Peyer's patch (tissue), 4 donors: ENCODE results near the gene ACTR5. TPM values are rescaled to one million over a fixed set of nuclear protein-coding genes. Genes with fewer than 3 reads are reported as not detected.
"Not testable (repeated sequence)": the region's sequence is repeated elsewhere in the genome, so short reads cannot be mapped to it uniquely, and the experiment has no call there.

ENCODE experiments used
- DNase-seq, 3 donors: peaks; one replicate each; pipeline ENCODE4 v3.0.0-alpha.2; 2017 to 2019
- H3K27ac ChIP-seq, 4 donors: fragments of 200-600 bp; sonication (generic); one replicate each; pipeline ENCODE4 v1.5.1; 2016 to 2019
- H3K27me3 ChIP-seq, 2 donors: fragments of 200-600 bp; sonication (generic); one replicate each; pipeline ENCODE4 v1.5.1; 2019
- H3K36me3 ChIP-seq, 3 donors: fragments of 200-600 bp; sonication (generic); one replicate each; pipeline ENCODE4 v1.5.1; 2016 to 2019
- H3K4me1 ChIP-seq, 4 donors: fragments of 200-600 bp; sonication (generic); one replicate each; pipeline ENCODE4 v1.5.1; 2016 to 2019
- H3K4me3 ChIP-seq, 4 donors: fragments of 200-600 bp; sonication (generic); 1 replicate in 3 of 4; 2 replicates in 1 of 4; pipeline ENCODE4 v1.5.1; 2016 to 2019; ENCODE audit warnings: mild to moderate bottlenecking in 1 of 4
- H3K9me3 ChIP-seq, 4 donors: fragments of 200-600 bp; sonication (generic); one replicate each; pipeline ENCODE4 v1.5.1; 2016 to 2019; ENCODE audit warnings: mild to moderate bottlenecking in 1 of 4
- POLR2A ChIP-seq, 2 donors: fragments of 450-650 bp; IDR thresholded peaks; one replicate each; pipeline ENCODE4 v1.5.1; 2017; ENCODE audit warnings: antibody characterized with exemption in 2 of 2, mild to moderate bottlenecking in 2 of 2, moderate library complexity in 2 of 2
- small RNA-seq, 2 donors: library from RNA; depleted of rRNA; stranded (forward); fragments of <200 nt; gene quantifications; one replicate each; pipeline ENCODE3, GENCODE V24; 2016
- total RNA-seq, 4 donors: library from RNA; depleted of rRNA; stranded (reverse); fragments of >200 nt; gene quantifications; one replicate each; pipeline ENCODE4 v1.1.0, GENCODE V29; 2016
- TF ChIP-seq, protein P1 (sequence below), 6 experiments: fragments of 450-650 bp in 4 of 6; fragments of 200-600 bp in 2 of 6; sonication (generic) in 1 of 6; IDR thresholded peaks; one replicate each; pipeline ENCODE4 v1.5.1; 2017 to 2019; ENCODE audit warnings: antibody characterized with exemption in 6 of 6, mild to moderate bottlenecking in 3 of 6, moderate library complexity in 1 of 6

The ACTR5 gene
- total RNA-seq, 4 donors from 2014 or later = 5.1 to 32.2 (median 11.0) TPM

DNA sequence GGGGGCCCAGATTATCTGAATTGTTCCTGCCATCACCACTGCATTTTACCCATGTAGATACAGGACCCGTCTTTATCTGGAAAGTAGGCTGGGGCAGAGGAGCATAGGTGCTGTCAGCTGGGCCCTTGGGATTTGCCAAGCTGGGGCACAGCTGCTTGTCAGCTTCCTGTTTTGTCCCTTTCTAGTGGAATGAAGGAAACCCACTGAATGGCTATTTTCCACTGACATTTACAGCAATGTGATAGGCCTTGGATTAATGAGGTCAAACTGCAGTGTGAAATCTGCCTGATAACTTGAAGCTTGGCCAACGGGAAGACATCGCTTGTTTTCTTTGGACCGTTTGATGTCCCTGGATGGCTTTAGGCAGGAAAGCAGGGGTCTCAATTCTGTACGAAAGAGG is 63.9 kb downstream of the ACTR5 start:
- Histone ChIP-seq H3K27me3 (no peaks in the 10 kb centered on the region), H3K4me3 (no peak overlapping the region), H3K27ac (peak overlapping the region in 1 of 4 donors; percentile 51), H3K36me3 (no peaks in the 10 kb centered on the region), H3K9me3 (no peaks in the 10 kb centered on the region), H3K4me1 (peaks cover 0 to 47% (median 21%) of the 10 kb centered on the region in 4 donors)
- DNase-seq = no peak
- TF ChIP-seq, protein P1, sequence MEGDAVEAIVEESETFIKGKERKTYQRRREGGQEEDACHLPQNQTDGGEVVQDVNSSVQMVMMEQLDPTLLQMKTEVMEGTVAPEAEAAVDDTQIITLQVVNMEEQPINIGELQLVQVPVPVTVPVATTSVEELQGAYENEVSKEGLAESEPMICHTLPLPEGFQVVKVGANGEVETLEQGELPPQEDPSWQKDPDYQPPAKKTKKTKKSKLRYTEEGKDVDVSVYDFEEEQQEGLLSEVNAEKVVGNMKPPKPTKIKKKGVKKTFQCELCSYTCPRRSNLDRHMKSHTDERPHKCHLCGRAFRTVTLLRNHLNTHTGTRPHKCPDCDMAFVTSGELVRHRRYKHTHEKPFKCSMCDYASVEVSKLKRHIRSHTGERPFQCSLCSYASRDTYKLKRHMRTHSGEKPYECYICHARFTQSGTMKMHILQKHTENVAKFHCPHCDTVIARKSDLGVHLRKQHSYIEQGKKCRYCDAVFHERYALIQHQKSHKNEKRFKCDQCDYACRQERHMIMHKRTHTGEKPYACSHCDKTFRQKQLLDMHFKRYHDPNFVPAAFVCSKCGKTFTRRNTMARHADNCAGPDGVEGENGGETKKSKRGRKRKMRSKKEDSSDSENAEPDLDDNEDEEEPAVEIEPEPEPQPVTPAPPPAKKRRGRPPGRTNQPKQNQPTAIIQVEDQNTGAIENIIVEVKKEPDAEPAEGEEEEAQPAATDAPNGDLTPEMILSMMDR (IDR thresholded peaks at IDR 0.05) = no peak
- no peak for TF ChIP-seq POLR2A (IDR thresholded peaks at IDR 0.05)

DNA sequence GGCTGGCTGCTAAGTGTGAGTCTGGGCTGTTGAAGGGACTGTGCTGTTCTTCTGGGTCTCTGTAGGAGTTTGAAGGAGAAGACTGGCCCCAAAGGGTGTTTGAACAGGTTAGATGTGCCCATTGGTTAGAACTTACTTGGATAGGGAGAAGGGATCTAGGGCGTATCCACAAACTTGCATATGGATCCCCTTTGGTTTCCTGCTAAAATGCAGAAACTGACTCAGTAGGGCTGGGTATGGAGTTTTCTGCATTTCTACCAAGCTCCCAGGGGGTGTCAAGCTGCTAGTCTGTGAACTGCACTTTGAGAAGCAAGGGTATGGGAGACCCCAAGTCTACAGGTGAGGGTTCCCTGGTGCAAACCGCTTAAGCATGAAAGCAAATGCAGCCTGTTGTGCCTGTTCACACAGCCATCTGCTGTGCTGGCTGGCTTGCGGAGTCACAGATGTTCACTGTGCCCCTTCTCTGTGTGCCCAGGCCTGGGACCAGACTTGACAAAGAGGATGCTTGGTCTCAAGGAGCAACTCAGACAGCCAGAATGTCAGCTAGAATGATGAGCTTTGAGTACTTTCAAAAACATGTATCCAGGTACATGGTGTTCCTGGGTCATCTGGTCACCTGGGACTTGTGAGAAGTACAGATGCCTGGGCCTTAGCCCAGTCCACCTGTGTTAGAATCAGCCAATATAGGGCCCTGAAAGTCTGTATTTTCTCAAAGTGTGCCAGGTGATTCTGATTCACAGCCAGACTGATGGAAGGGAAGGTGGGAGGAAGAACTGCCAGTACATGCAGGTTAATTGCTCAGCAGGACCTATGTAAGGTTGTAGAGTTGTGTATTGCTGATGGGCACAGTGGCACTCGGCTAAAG is 64.7 kb downstream of the ACTR5 start:
- no peak for DNase-seq
- H3K36me3 ChIP-seq = no peaks in the 10 kb centered on the region

DNA sequence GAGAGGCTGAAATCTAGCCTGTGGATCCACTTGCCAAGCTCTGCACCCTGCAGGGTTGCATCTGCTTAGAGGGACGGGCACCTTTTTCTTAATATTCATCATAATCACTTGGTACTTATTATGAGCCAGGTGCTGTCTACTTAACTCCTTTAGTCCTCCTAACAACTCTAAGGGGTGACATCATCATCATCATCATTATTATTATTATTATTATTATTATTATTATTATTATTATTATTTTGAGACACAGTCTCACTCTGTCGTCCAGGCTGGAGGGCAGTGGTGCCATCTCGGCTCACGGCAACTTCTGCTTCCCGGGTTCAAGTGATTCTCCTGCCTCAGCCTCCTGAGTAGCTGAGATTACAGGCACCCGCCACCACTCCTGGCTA is 65.3 kb downstream of the ACTR5 start:
- Histone ChIP-seq H3K27ac (peak overlapping the region in 1 of 4 donors; percentile 51), H3K4me1 (peaks cover 0 to 36% (median 15%) of the 10 kb centered on the region in 4 donors)
- DNase-seq = peak in 1 of 3 donors; percentile 33
- H3K4me3 ChIP-seq, H3K9me3 ChIP-seq, H3K36me3 ChIP-seq, H3K27me3 ChIP-seq: not testable (repeated sequence)

More for the DNA sequence above, 64.7 kb downstream of the ACTR5 start:
- peak overlapping the region in 1 of 4 donors; percentile 51 for H3K27ac ChIP-seq
- no peak for TF ChIP-seq POLR2A (IDR thresholded peaks at IDR 0.05)
- TF ChIP-seq, protein P1 (IDR thresholded peaks at IDR 0.05) = no peak
- H3K4me1 ChIP-seq = peaks cover 0 to 42% (median 18%) of the 10 kb centered on the region in 4 donors
- no peaks in the 10 kb centered on the region for H3K9me3 ChIP-seq
- no peak overlapping the region for H3K4me3 ChIP-seq
- H3K27me3 ChIP-seq = no peaks in the 10 kb centered on the region

DNA sequence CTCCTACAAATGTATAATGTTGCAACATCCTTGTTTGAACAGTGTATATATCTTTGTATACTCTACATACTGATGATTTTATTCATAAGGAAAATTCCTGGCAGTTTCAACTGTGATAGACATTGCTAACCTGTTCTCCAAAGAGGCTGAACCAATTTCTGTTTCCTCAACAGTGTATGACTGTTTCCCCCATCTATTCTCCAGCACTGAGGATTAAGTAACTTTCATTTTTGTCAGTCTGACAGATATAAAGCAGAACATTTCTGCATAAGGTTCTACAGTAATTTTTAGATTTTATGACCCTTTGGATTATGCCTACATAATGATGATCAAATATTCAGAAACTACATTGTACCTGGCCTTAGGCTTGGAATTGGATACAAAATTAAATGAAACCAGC is 67.2 kb downstream of the ACTR5 start:
- no peak for TF ChIP-seq POLR2A (IDR thresholded peaks at IDR 0.05)
- TF ChIP-seq, protein P1 (IDR thresholded peaks at IDR 0.05) = no peak
- no peak overlapping the region for H3K27ac ChIP-seq
- DNase-seq = no peak
- no peak overlapping the region for H3K4me3 ChIP-seq
- H3K36me3 ChIP-seq = no peaks in the 10 kb centered on the region
- H3K4me1 ChIP-seq = peaks cover 0 to 26% (median 10%) of the 10 kb centered on the region in 4 donors
- H3K27me3 ChIP-seq = no peaks in the 10 kb centered on the region
- no peaks in the 10 kb centered on the region for H3K9me3 ChIP-seq

DNA sequence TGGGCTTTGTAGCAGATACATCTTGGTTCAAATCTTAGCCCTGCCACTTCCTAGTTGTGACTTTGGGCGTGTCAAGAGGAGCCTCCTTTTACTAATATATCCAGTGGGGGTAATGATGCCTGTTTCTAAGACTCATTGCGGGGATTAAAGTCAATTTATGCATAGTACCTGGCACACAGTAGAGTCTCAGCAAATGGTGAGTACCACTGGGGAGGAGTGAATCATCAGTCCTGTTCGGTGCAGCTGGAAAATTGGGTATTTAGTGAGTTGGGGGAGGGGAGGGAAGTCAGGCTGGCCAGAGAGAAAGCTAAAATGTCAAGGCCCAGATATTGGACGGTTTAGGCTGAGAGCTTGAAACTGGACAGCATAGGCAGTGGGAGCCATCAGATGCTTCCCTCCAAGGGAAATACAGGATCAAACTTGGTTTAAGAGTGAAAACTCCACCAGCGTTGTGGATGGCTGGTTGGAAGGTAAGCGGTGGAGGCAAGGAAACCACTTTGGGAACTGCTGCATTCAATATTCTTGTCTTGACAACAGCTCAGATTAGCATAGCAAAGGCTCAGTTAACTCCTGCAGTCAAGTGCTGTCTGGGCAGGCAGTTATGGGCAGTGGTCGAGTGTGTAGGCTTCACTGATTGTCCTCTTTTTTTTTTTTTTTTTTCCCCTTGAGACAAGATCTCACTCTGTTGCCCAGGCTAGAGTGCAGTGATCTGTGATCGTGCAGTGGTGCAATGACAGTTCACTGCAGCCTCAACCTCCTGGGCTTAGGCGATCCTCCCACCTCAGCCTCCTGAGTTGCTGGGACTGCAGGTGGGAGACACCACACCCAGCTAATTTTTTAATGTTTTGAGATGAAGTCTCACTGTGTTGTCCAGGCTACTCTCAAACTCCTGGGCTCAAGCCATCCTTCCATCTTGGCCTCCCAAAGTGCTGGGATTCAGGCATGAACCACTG is 70.1 kb downstream of the ACTR5 start:
- H3K27me3 ChIP-seq = no peaks in the 10 kb centered on the region
- DNase-seq = peak in 2 of 3 donors; percentile 11 to 13

More for the DNA sequence above, 70.1 kb downstream of the ACTR5 start:
- no peaks in the 10 kb centered on the region for H3K9me3 ChIP-seq
- H3K27ac ChIP-seq = peak overlapping the region in 1 of 4 donors; percentile 25
- TF ChIP-seq POLR2A (IDR thresholded peaks at IDR 0.05) = no peak
- TF ChIP-seq, protein P1 (IDR thresholded peaks at IDR 0.05) = no peak
- H3K4me3 ChIP-seq = no peak overlapping the region
- H3K4me1 ChIP-seq = no peaks in the 10 kb centered on the region
- no peaks in the 10 kb centered on the region for H3K36me3 ChIP-seq

Small RNA genes within 50 kb of the gene (small RNA-seq; reads per million reads assigned to genes)
- gene RF00017 = 0 reads per million in 2 donors

Other genes with a start within 250 kb of the ACTR5 start
- gene ADIG, start 167.3 kb upstream of the ACTR5 start, total RNA-seq = not detected
- not detected for gene ARHGAP40, start 146.7 kb upstream of the ACTR5 start, total RNA-seq
- gene SLC32A1, start 24.0 kb upstream of the ACTR5 start, total RNA-seq = not detected
- 10 to 100 TPM in 1 of 4 donors, 1 to 10 TPM in 3; 3.2 to 41.3 (median 7.2) TPM for gene PPP1R16B, start 57.2 kb downstream of the ACTR5 start, total RNA-seq
- 10 to 100 TPM in 1 of 4 donors, 1 to 10 TPM in 3; 6.3 to 13.5 (median 7.8) TPM for gene FAM83D, start 178.0 kb downstream of the ACTR5 start, total RNA-seq
- gene DHX35, start 213.9 kb downstream of the ACTR5 start, total RNA-seq = 10 to 100 TPM; 14.0 to 32.4 (median 18.1) TPM